COLO829 (cell line): ENCODE measurements around the gene RGL3.
"Not testable (repeated sequence)": the region's sequence is repeated elsewhere in the genome, so short reads cannot be mapped to it uniquely, and the experiment has no call there.

ENCODE experiments used
- DNase-seq: peaks from one replicate; pipeline ENCODE4 v3.0.0; 2012; ENCODE audit warnings: low spot score

The RGL3 gene

GRCh38 chr19:11418549-11419506, at the start of gene RGL3:
RGL3 (minus strand) TSS chr19:11419314; CDS start chr19:11419278, 36 bp downstream.
- DNase-seq: no peak

GRCh38 chr19:11468266-11468845, 49.2 kb upstream of the RGL3 start:
- not testable (repeated sequence) for DNase-seq

- no peak for DNase-seq
Observed at GRCh38 chr19:11465600-11465999, 46.5 kb upstream of the RGL3 start.

- no peak for DNase-seq
Observed at GRCh38 chr19:11464333-11465265, 45.5 kb upstream of the RGL3 start.

GRCh38 chr19:11463391-11463790, 44.3 kb upstream of the RGL3 start:
- no peak for DNase-seq

GRCh38 chr19:11461453-11461852, 42.3 kb upstream of the RGL3 start:
- DNase-seq: no peak

GRCh38 chr19:11460207-11460606, 41.1 kb upstream of the RGL3 start:
- DNase-seq: no peak

- not testable (repeated sequence) for DNase-seq
Observed at GRCh38 chr19:11458912-11459311, 39.8 kb upstream of the RGL3 start.

- DNase-seq: no peak
Observed at GRCh38 chr19:11458236-11458900, 39.3 kb upstream of the RGL3 start.

GRCh38 chr19:11457831-11458230, 38.7 kb upstream of the RGL3 start:
- DNase-seq: no peak

- DNase-seq: no peak
Observed at GRCh38 chr19:11457115-11457514, 38.0 kb upstream of the RGL3 start.

GRCh38 chr19:11456659-11457058, 37.5 kb upstream of the RGL3 start:
- no peak for DNase-seq

- not testable (repeated sequence) for DNase-seq
Observed at GRCh38 chr19:11455233-11455554, 36.1 kb upstream of the RGL3 start.

- DNase-seq: no peak
Observed at GRCh38 chr19:11453468-11454341, 34.6 kb upstream of the RGL3 start.

- DNase-seq: no peak
Observed at GRCh38 chr19:11452620-11453310, 33.7 kb upstream of the RGL3 start.

GRCh38 chr19:11451871-11452619, 32.9 kb upstream of the RGL3 start:
- peak; percentile 67 for DNase-seq

- DNase-seq: no peak
Observed at GRCh38 chr19:11451327-11451870, 32.3 kb upstream of the RGL3 start.

GRCh38 chr19:11450570-11451326, 31.6 kb upstream of the RGL3 start:
- no peak for DNase-seq
